GM12874 (cell line): ENCODE measurements around the gene CCDC178.

Experiments
- TF ChIP-seq, protein P1 (sequence below): IDR thresholded peaks from 2 replicates; pipeline ENCODE4 v1.5.1; 2011; ENCODE audit warnings: low read depth, mild to moderate bottlenecking, control low read depth, low read length, moderate library complexity; ENCODE audit not compliant: insufficient read depth

CCDC178 gene

DNA sequence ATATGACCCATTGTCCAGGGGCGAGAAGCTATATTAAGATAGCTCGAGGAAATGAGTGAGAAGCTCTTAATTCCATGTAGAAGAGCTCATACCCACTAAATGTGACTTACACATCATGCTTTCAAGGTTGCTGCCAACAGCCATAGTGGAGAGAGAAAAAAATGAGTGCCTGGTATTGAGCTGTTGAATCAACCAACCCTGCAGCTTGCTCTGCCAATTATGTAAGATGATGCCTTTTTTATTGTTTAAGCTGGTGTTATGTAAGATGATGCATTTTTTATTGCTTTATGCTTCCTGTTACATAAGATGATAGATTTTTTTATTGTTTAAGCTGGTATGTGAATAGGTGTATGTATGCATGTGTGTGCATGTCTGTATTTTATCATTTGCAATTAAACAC lies 228.2 kb downstream of the CCDC178 start:
- TF ChIP-seq, protein P1, sequence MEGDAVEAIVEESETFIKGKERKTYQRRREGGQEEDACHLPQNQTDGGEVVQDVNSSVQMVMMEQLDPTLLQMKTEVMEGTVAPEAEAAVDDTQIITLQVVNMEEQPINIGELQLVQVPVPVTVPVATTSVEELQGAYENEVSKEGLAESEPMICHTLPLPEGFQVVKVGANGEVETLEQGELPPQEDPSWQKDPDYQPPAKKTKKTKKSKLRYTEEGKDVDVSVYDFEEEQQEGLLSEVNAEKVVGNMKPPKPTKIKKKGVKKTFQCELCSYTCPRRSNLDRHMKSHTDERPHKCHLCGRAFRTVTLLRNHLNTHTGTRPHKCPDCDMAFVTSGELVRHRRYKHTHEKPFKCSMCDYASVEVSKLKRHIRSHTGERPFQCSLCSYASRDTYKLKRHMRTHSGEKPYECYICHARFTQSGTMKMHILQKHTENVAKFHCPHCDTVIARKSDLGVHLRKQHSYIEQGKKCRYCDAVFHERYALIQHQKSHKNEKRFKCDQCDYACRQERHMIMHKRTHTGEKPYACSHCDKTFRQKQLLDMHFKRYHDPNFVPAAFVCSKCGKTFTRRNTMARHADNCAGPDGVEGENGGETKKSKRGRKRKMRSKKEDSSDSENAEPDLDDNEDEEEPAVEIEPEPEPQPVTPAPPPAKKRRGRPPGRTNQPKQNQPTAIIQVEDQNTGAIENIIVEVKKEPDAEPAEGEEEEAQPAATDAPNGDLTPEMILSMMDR, result no peak

- TF ChIP-seq, protein P1, result peak; percentile 44; the same call in 1 of the 2 replicates
These were observed 229.8 kb downstream of the CCDC178 start for GRCh38 chr18:33210575-33211189.

DNA sequence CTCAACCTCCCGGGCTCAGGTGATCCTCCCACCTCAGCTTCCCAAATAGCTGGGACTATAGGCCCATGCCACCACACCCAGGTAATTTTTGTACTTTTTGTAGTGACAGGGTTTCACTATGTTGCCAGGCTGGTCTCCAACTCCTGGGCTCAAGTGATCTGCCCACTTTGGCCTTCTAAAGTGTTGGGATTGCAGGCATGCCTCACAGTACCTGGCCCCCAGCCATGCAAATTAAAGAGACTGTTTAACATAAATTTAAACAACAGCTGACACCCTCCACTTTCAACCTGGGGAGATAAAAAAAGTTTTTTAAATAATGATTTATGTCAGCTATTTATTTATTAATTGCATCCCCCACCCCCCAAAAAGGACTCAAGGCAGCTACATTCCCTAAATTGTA lies 234.7 kb downstream of the CCDC178 start:
- TF ChIP-seq, protein P1, result no peak

DNA sequence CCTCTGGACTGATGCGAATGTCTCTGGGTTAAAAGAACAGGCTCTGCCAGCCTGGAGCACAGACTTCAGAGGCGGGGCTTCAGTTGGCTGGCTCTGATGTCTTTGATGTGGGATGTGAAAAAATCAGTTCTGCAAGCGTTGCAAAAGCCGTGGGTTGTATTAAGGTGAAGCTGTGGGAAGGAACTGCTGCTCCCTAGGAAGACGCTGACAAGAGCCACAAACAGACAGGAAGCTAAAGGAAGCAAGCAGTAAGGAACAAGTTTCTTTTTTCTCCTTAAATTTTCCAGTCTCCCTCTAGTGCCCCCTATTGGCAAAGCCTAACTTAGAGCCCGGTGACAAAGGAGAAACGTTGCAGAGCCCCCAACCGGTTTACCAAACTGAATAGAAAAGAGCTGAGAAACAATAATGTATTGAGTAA lies 239.0 kb downstream of the CCDC178 start:
- TF ChIP-seq, protein P1, result peak; percentile 53

GRCh38 chr18:33195795-33196194 lies 244.7 kb downstream of the CCDC178 start:
- TF ChIP-seq, protein P1, result no peak

DNA sequence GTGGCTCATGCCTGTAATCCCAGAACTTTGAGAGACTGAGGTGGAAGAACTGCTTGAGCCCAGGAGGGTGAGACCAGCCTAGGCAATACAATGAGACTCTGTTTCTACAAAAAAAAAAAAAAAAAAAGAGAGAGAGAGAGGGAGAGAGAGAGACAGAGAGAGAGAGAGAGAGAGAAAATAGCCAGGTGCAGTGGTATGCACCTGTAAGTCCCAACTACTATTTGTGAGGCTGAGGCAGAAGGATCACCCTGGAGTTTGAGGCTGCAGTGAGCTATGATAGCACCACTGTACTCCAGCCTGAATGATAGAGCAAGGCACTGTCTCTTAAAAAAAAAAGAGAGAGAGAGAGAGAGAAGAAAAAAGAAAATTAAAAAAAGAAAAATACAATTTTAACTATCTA lies 245.7 kb downstream of the CCDC178 start:
- TF ChIP-seq, protein P1, result no peak

DNA sequence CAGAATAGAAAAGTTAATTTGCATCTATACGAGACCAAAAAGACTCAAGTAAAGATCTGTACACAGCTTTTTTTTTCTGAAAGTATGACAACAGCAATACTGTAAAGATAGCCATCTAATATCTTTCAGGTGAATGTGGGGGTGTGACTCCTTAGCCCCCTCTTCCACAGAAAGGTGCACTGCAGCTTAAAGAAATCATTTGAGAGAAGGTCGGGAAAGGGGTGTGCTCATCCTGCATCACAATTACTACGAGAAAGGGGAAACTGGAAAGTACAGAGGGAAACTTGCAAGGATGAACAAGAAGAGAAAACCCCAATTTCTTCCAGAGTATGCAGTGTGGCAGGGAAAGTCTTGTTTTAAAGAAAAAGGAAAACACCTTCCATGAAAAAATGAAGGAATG lies 255.6 kb downstream of the CCDC178 start:
- TF ChIP-seq, protein P1, result no peak

DNA sequence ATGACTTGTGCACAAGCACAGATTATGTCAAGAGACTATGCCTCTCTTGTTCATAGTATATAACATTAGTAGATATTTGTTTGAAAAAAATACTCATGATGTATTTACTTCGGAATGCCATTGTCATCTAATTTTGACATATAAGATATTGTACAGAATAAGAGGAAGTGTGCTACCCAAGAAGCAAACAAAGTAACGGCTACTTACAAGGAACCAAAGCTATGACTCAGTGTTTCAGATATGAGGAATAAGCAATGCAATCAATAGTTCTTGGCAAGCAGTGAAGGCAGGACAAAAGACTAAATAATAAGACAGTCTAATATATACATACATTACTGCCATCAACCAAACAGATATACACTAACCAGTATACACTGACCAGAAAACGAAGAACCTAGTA lies 256.3 kb downstream of the CCDC178 start:
- TF ChIP-seq, protein P1, result no peak
